ENCODE data around the gene CRIP1. TPM values are rescaled to one million over a fixed set of nuclear protein-coding genes. Genes with fewer than 3 reads are reported as not detected.
A peak's percentile ranks its signal among the peaks of the same experiment; 100 is the strongest.

CRIP1 gene
- total and polyA plus RNA-seq, 12 donors: 34.0 to 170 (median 56.0) TPM

DNA sequence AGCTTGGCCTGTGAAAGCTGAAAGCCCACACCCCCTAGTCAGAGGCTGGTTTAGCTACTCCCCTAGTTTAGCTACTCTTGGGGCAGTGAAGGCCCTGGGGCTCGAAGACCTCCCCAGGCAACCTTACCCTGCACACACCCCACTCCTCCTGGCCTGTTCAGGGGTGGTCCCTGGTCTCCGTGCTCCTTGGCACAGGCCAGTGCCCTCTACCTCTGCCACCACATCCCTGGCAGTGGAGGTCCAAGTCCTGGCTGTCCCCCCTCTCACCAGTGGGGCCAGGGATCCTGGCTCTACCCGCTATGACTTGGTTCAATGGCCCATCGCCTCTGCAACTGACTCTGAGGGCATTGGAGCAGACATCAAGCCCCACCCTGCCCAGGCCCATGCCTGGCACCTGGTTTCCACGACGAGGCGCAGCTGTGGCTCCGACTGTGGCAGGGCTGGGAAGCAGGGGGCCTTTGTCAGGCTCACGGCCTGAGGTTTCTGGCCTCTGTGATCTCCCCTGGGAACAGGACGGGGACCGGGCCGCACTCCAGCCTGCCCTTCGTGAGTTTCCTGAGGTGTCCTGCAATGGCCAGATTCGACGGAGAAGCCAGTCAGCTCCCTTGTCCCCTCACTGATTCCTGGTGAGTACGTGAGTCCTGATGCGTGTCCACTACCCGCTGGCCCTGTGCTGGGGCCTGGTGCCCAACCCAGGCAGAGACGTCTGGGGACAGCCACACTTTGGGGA is 45.4 kb downstream of the CRIP1 start:
- DNase-seq (no peak), ATAC-seq (no peak)
- no peak for TF ChIP-seq CTCF (IDR thresholded peaks at IDR 0.05)
- H3K4me1 ChIP-seq: peaks cover 8 to 30% (median 26%) of the 10 kb centered on the region in 9 donors
- H3K27ac ChIP-seq: no peak overlapping the region
- peaks cover 0 to 35% (median 7%) of the 10 kb centered on the region in 7 donors for H3K27me3 ChIP-seq
- 72 to 82% methylated on average over 19 of the region's 19 CpGs for WGBS, 2 donors
- no peaks in the 10 kb centered on the region for H3K9me3 ChIP-seq
- H3K36me3 ChIP-seq: no peaks in the 10 kb centered on the region
- H3K4me3 ChIP-seq: no peak overlapping the region
- intact Hi-C loops (cut with DNase I): no loop called here

GRCh38 chr14:105532735-105533141 is 46.1 kb downstream of the CRIP1 start:
- WGBS, 2 donors: 65 to 76% methylated on average over 10 of the region's 10 CpGs
- no peak overlapping the region for H3K4me3 ChIP-seq

GRCh38 chr14:105533391-105533790 is 46.7 kb downstream of the CRIP1 start:
- DNase-seq (no peak), ATAC-seq (no peak)
- intact Hi-C loops (cut with DNase I): no loop called here
- Histone ChIP-seq H3K27ac (no peak overlapping the region), H3K36me3 (no peaks in the 10 kb centered on the region), H3K9me3 (no peaks in the 10 kb centered on the region), H3K27me3 (peaks cover 0 to 36% (median 18%) of the 10 kb centered on the region in 7 donors), H3K4me3 (no peak overlapping the region), H3K4me1 (peaks cover 0 to 25% (median 15%) of the 10 kb centered on the region in 9 donors)
- 85 to 87% methylated on average over 9 of the region's 9 CpGs for WGBS, 2 donors
- TF ChIP-seq CTCF (IDR thresholded peaks at IDR 0.05): no peak

More at GRCh38 chr14:105532735-105533141, 46.1 kb downstream of the CRIP1 start:
- intact Hi-C loops (cut with DNase I): no loop called here
- peaks cover 2 to 25% (median 19%) of the 10 kb centered on the region in 9 donors for H3K4me1 ChIP-seq
- H3K27me3 ChIP-seq: peaks cover 0 to 35% (median 14%) of the 10 kb centered on the region in 7 donors
- H3K36me3 ChIP-seq: no peaks in the 10 kb centered on the region
- H3K9me3 ChIP-seq: no peaks in the 10 kb centered on the region
- H3K27ac ChIP-seq: no peak overlapping the region
- DNase-seq (peak in 1 of 2 donors; percentile 31), ATAC-seq (no peak)
- peak in 6 of 9 donors; percentile 19 to 39 (median 34) for TF ChIP-seq CTCF (IDR thresholded peaks at IDR 0.05)

DNA sequence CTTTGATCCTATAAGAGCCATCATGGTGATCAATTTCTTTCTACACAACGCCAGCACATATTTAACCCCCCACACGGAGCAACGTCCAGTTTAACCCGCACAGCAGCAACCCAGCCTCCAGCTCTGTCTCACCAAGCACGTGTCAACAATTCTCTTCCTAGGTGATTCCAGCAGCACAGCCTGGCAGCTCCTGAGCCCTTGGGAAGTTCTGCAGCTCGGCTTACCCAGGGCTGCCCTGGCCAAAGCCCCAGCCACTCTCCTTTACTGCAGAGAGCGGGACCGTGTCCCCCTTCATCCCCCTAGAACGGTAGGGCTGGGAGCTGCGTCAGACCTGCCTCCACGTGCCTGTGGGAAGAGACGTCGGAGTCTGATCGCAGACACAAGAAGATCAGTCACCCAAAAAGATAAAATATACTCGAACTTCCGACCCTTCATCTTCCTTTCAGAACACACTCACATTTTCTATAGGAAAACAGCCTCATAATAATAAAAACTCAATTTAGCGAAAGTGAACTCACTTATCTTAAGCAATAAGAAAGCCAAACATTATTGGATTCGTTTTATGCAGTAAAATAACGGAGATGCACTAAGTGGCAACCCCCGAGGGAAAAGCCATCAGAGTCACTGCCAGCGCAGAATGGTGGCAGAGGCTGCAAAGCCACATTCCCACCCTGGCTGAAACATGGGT is 47.3 kb downstream of the CRIP1 start:
- intact Hi-C loops (cut with DNase I): no loop called here
- Histone ChIP-seq H3K9me3 (no peaks in the 10 kb centered on the region), H3K27me3 (peaks cover 0 to 36% (median 18%) of the 10 kb centered on the region in 7 donors), H3K27ac (no peak overlapping the region), H3K4me1 (peaks cover 0 to 22% (median 12%) of the 10 kb centered on the region in 9 donors), H3K36me3 (no peaks in the 10 kb centered on the region), H3K4me3 (no peak overlapping the region)
- TF ChIP-seq CTCF (IDR thresholded peaks at IDR 0.05): no peak
- DNase-seq: no peak
- 74 to 75% methylated on average over 21 of the region's 21 CpGs for WGBS, 2 donors
- ATAC-seq: no peak
